Measurements from ENCODE around the gene HDAC5.

HDAC5 gene

DNA sequence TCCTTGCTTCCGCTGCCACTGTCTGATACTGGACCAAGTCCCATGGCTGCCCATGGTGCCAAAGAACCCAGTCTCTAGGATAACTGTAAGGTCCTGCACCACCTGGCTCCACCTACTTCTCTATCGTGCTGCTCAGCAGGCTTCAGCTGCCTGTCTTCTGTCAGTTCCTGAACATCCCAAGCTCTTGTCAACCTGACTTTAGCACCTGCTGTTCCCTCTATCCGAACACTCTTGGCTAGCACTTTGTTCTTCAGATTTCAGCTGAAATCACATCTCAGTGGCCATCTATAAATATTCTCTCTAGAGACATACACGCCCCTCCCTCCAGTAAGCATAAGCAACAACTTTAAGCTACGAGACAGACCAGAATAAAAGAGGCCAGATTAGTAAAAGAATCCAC is 93.7 kb downstream of the HDAC5 start:
- no peak for DNase-seq (ENCODE audit: low read depth in 2 of 2)
